CMK (cell line): ENCODE measurements around the gene SSTR5.
"Not testable (repeated sequence)": the region's sequence is repeated elsewhere in the genome, so short reads cannot be mapped to it uniquely, and the experiment has no call there.

Experiments used
- DNase-seq: peaks from one replicate; pipeline ENCODE4 v3.0.0-alpha.2; 2010; ENCODE audit warnings: low read depth

The SSTR5 gene

DNA sequence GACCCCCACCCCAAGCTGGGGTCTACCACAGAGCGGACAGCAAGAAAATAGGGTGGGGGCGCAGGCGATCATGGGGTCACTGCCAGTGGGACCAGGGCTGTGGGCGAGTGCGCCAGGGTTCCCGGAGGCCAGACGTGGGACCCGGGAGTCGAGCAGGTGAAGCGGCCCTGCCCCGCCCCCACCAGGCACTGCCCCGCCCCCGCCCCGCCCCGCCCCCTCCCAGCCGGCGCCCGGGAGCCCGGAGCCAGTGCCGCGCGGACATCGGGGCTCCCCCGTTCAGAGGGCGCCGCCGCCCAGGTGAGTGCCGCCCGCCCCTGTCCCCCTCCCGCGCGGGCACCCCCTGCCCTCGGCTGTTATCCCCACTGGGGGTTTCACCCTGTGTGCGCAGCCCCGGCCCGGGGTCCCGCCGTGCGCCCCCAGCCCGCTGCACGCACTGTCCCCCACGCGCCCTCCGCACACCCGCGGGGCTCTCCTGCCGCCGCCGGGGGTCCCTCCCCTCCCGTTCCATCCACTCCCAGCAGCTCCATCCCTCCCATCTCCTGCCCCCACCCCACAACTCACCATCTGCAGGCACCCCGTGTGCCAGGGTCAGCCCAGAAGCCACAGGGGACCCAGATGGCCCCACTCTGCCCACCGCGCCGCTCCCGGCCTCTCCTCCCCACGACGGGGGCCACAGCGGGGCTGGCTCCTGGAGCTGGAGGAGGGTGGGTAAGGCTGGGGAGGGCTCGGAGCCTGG is at the start of gene SSTR5:
TSS of gene SSTR5 (plus strand) at position 222 of the 736 bp plus-strand sequence. CDS start 6,122 bp downstream, outside the sequence.
- DNase-seq = no peak

DNA sequence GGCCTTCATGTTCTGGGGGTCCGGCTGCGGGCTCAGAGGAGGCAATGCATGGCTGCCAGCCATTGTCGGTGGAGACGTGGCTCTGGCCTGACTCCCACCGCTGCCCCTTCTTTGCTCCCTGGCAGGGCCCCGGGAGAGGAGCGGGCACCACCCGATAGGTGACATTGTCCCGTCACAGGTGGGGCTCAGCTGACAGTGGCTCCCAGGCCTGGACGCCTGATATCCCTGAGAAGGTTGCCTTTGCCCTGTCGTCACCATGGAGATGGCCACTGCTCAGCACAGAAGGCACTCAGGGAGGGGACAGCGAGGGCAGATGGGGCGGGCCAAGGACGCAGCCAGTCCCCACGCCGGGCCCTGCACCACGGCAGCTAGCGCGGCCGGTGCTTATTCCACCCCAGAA is 48.4 kb upstream of the SSTR5 start:
- DNase-seq = no peak

GRCh38 chr16:1025183-1025809 is 47.3 kb upstream of the SSTR5 start:
- not testable (repeated sequence) for DNase-seq

- DNase-seq = no peak
These were observed 46.3 kb upstream of the SSTR5 start for GRCh38 chr16:1026057-1026783.

- no peak for DNase-seq
These were observed 45.6 kb upstream of the SSTR5 start for GRCh38 chr16:1026784-1027500.

GRCh38 chr16:1027501-1027815 is 45.1 kb upstream of the SSTR5 start:
- DNase-seq = no peak

- no peak for DNase-seq
These were observed 44.5 kb upstream of the SSTR5 start for GRCh38 chr16:1028056-1028455.

DNA sequence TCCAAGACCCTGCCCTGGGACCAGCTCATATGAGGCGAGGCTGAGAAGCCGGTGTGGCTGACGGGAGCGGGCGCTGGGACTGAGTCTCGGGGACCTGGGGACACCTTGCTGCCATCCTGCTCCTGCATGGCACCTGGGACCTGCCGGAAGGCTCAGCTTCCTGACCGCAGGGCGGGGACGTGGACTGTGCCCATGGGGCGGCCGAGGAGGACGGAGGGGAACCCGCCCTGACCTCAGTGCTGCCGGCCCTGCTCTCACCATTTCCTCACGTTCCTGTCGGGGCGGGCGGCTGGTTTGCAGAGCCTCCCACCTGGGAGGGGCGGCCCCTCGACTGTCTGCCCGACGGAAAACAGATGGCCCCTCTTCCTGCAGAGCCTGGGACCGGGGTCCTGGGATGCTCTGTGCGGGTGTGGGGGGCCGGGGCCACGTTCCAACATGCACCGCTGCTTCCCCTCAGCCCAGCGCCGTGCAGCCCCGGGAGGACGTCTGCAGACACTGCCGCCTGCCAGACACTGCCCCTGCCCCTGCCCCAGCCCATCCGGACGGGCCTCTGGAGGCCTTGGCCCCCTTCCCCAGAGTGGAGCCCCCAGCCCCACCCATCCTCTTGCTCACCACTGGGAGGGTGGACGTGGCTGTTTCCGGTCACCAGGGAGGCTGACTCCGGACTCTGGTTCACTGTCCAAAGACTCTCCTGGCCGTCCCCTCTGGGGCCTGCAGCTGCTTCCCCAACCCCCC is 43.9 kb upstream of the SSTR5 start:
- no peak for DNase-seq

DNA sequence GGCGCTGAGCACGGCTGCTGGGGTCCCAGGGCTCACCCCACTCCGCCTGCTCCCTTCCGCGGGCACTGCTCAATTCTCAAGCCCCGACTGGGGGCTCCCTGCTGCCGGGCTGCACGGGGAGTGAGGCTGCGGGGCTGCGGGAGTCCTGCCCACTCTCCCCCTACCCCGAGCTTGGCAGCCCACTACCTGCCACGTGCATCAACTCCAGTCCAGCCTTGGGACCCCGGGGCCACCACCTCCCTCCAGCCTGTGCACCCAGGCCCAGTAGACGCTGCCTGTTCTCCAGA is 43.3 kb upstream of the SSTR5 start:
- no peak for DNase-seq

DNA sequence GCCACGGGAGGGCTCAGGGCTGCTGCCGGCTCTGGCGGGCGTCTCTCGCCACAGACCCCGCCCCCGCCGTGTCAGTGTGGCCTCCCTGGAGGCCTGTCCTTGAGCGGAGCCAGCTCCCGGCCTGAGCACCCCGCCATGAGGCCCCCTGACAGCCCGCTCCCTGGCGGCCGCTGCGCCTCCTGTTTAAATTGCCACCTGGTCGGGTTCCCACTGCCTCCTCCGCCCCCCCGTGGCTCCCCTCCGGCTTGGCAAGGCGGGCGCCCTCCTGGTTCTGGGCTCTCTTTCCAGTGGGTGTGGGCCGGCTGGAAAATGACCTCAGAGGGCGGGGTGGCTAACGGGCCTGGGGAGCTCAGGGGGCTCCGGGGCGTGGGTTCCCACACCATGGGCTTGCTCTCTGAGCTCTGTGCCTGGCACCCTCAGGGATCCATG is 42.1 kb upstream of the SSTR5 start:
- no peak for DNase-seq

GRCh38 chr16:1031666-1032065 is 40.9 kb upstream of the SSTR5 start:
- DNase-seq = no peak

DNA sequence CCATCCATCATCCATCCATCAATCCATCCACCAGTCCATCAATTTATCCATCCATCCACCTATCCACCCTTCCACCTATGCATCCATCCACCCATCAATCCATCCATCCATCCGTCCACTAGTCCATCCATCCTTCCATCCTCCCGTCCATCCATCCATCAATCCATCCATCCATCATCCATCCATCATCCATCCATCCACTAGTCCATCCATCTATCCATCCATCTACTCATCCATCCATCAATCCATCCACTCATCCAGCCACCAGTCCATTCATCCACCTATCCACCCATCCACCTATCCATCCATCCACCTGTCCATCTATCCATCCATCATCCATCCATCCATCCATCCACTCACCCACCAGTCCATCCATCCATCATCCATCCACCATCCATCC is 39.9 kb upstream of the SSTR5 start:
- no peak for DNase-seq

- DNase-seq = no peak
These were observed 39.3 kb upstream of the SSTR5 start for GRCh38 chr16:1033128-1033679.

DNA sequence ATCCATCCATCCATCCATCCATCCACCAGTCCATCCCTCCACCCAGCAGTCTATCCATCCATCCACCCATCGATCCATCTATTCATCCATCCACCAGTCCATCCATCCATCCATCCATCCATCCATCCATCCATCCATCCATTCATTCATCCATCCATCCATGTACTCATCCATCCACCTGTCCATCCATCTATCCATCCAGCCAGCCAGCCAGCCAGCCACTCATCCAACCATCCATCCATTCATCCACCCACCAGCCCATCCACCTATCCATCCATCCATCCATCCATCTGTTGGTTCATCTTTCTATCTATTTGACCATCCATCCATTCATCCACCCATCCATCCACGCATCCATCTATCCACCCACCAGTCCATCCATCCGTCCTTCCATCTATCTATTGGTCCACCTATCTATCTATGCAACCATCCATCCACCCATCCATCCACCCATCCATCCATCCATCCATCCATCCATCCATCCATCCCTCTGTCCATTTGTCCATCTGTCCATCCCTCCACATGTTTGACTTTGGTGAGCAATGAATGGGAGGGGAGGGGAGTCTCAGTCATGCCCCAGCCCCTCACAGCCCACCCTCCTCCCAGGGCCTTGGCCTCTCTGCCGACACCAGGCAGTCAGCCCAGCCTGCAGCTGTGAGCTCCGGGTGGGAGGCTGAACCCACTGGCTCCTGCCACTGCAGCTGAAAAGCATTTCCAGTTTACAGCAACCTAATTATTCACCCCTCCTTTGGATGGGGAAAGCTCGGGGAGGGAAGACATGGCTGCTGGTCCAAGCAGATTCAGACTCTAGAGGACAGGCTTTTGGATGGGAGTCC is 38.1 kb upstream of the SSTR5 start:
- DNase-seq = no peak

GRCh38 chr16:1035066-1035415 is 37.5 kb upstream of the SSTR5 start:
- no peak for DNase-seq

- DNase-seq = no peak
These were observed 36.4 kb upstream of the SSTR5 start for GRCh38 chr16:1036166-1036565.

DNA sequence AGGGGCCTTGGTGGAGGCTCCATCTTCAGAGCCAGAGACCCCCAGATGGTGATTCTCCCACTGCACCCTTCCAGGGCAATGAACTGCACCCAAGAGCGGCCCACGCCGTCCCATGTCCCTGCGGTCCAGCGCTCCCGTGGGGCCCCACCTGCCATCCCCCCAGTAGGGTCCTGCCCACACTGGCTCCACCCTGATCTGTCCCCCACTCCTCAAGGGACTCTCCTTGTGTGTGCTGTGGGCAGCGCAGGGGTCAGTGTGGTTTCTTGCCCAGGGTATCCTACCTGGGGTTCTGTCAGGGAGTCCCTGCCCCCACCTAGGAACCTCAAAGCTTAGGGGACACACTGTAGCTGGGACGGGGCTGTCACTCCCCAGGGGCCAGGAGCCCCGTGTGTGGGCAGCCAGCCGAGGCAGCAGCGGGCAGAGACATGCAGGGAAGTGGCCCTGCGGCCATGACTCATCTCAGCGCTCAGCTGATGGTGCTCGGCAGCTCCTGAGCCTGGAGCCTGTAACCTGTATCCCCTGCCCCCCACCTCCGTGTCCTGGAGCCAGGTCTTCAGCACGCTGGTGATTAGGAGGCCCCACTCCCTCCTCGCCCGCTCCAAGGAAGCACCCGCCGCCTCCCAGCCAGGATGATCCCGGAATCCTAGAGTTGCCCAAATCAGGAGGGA is 35.7 kb upstream of the SSTR5 start:
- DNase-seq = no peak

GRCh38 chr16:1037394-1038257 is 34.9 kb upstream of the SSTR5 start:
- no peak for DNase-seq

DNA sequence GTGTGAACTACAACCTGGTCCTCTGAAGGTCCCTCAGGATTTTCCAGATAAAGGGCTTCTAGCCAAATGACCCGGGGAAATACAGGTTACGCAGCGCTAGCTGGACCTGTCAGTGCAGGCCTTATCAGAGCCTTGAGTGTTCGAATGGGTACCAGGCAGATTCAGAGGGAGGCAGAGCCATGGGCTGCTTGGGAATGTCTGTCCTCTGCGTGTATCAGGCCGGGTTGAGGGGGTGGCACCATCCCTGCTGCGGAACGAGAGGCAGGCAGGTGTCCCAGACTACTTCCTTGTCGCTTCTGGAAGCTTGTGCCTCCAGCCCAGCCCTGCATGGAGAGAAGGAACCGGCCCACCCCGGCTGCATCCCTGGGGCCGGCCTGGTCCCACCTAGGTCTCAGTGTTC is 33.6 kb upstream of the SSTR5 start:
- no peak for DNase-seq

DNA sequence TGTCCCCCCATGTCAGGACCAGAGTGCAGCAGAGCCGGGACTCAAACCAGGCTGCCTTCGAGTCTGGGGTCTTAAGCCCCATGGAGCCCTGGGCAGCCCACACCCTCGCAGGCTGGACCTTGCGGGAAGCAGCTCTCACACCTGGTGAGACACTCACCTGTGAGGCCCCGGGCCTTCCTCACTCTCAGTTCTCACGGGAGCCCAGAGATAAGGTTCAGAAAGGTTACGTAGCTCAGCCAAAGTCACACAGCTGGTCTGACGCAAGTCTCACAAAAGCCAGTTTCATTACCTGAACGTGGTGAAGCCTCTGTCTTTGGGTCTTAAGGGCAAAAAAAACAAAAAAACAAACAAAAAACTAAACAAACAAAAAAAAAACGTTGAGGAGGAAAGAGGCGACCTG is 32.8 kb upstream of the SSTR5 start:
- DNase-seq = no peak
